Tibial nerve (tissue), 4 donors: ENCODE results near the gene MATN1. TPM values are rescaled to one million over a fixed set of nuclear protein-coding genes. Genes with fewer than 3 reads are reported as not detected.
"Not testable (repeated sequence)": the region's sequence is repeated elsewhere in the genome, so short reads cannot be mapped to it uniquely, and the experiment has no call there.

Experiments used
- DNase-seq, 2 donors: peaks; one replicate each; pipeline ENCODE4 v3.0.0-alpha.2; 2019; ENCODE audit warnings: low spot score in 2 of 2
- H3K27ac ChIP-seq, 4 donors: fragments of 200-600 bp; sonication (generic) in 3 of 4; one replicate each; pipeline ENCODE4 v1.5.1; 2017 to 2019; ENCODE audit warnings: mild to moderate bottlenecking in 1 of 4
- H3K27me3 ChIP-seq, 2 donors: fragments of 200-600 bp; sonication (generic) in 1 of 2; one replicate each; pipeline versions ENCODE4 v1.5.1 to v1.6.0; 2017 to 2019
- H3K36me3 ChIP-seq, 3 donors: fragments of 200-600 bp; sonication (generic); one replicate each; pipeline ENCODE4 v1.5.1; 2018 to 2019
- H3K4me1 ChIP-seq, 4 donors: fragments of 200-600 bp; sonication (generic) in 3 of 4; one replicate each; pipeline ENCODE4 v1.5.1; 2017 to 2019
- H3K4me3 ChIP-seq, 4 donors: fragments of 200-600 bp; sonication (generic) in 3 of 4; one replicate each; pipeline ENCODE4 v1.5.1; 2017 to 2019; ENCODE audit warnings: mild to moderate bottlenecking in 1 of 4, moderate library complexity in 1 of 4
- H3K9me3 ChIP-seq, 4 donors: fragments of 200-600 bp; sonication (generic) in 3 of 4; one replicate each; pipeline ENCODE4 v1.5.1; 2017 to 2019
- EP300 ChIP-seq, 2 donors: sonication (generic); formaldehyde crosslinking; IDR thresholded peaks; one replicate each; pipeline ENCODE4 v1.6.1; 2017; ENCODE audit warnings: antibody characterized with exemption in 2 of 2, mild to moderate bottlenecking in 1 of 2
- POLR2A ChIP-seq, 2 donors: fragments of 450-650 bp; IDR thresholded peaks; one replicate each; pipeline ENCODE4 v1.6.1; 2017; ENCODE audit warnings: antibody characterized with exemption in 2 of 2, mild to moderate bottlenecking in 2 of 2, moderate library complexity in 2 of 2
- WGBS, 2 donors: methylation state at CpG; one replicate each; pipeline ENCODE4 v1.1.5; 2018; 5-methylcytosine and 5-hydroxymethylcytosine counted together
- total RNA-seq, 4 donors: library from RNA; depleted of rRNA; stranded (reverse); fragments of >200 nt; gene quantifications; one replicate each; pipeline ENCODE4 v1.1.0, GENCODE V29; 2016
- TF ChIP-seq, protein P1 (sequence below), 5 experiments: fragments of 200-600 bp in 3 of 5; fragments of 450-650 bp in 2 of 5; sonication (generic) in 3 of 5; IDR thresholded peaks; one replicate each; pipeline ENCODE4 v1.5.1; 2016 to 2019; ENCODE audit warnings: antibody characterized with exemption in 5 of 5, mild to moderate bottlenecking in 3 of 5, moderate library complexity in 2 of 5

MATN1 gene
- total RNA-seq, 4 donors from 2014 or later = not detected

GRCh38 chr1:30691480-30691879, 31.9 kb downstream of the MATN1 start:
- Histone ChIP-seq H3K4me3 (no peak overlapping the region), H3K9me3 (no peaks in the 10 kb centered on the region), H3K27ac (no peak overlapping the region), H3K27me3 (peaks cover 0 to 22% of the 10 kb centered on the region in 2 donors), H3K4me1 (peaks cover 0 to 14% (median 0%) of the 10 kb centered on the region in 4 donors), H3K36me3 (no peaks in the 10 kb centered on the region)
- DNase-seq = no peak
- TF ChIP-seq EP300 (IDR thresholded peaks at IDR 0.05) (no peak), POLR2A (IDR thresholded peaks at IDR 0.05) (no peak)
- TF ChIP-seq, protein P1, sequence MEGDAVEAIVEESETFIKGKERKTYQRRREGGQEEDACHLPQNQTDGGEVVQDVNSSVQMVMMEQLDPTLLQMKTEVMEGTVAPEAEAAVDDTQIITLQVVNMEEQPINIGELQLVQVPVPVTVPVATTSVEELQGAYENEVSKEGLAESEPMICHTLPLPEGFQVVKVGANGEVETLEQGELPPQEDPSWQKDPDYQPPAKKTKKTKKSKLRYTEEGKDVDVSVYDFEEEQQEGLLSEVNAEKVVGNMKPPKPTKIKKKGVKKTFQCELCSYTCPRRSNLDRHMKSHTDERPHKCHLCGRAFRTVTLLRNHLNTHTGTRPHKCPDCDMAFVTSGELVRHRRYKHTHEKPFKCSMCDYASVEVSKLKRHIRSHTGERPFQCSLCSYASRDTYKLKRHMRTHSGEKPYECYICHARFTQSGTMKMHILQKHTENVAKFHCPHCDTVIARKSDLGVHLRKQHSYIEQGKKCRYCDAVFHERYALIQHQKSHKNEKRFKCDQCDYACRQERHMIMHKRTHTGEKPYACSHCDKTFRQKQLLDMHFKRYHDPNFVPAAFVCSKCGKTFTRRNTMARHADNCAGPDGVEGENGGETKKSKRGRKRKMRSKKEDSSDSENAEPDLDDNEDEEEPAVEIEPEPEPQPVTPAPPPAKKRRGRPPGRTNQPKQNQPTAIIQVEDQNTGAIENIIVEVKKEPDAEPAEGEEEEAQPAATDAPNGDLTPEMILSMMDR (IDR thresholded peaks at IDR 0.05) = no peak
- WGBS, 2 donors = 42 to 73% methylated on average over 5 of the region's 5 CpGs

DNA sequence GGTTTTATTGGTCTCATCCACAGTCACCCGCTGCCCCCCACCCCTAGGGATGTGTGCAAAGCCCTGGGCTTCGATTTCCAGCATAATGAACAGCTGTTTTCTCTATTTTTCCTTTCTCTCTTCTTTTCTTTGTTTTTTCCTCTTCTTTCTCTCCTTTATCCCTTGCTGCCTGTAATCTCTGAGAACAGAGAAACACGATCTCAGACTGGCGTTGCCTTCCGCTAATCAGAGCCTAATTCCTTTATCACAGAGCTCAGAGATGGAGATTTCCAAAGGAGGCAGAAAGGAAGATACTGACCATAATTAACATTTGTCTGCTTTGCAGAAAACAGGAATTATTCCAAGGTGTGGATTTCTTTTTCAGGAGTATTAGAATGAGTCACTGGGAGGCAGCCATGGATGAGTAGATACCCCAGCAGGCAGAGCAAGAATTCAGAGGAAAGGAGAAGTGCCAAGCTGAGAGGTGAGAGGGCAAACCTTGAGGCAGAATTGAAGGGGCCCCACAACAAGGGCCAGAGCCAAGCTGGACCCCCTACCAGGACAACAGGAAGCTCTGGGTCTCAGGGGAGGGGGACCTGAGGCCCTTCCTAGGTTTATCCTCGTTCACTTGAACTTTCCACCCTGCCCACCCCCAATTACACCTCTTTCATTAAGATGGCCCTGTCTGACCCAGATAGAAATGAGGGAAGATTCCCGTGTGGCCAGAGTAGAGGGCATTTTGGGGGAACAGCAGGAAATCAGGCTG, 33.3 kb downstream of the MATN1 start:
- H3K36me3 ChIP-seq = no peaks in the 10 kb centered on the region
- H3K4me3 ChIP-seq = no peak overlapping the region
- no peak overlapping the region for H3K27ac ChIP-seq
- TF ChIP-seq, protein P1 (IDR thresholded peaks at IDR 0.05) = no peak
- TF ChIP-seq EP300 (IDR thresholded peaks at IDR 0.05) (no peak), POLR2A (IDR thresholded peaks at IDR 0.05) (no peak)
- no peaks in the 10 kb centered on the region for H3K9me3 ChIP-seq
- H3K27me3 ChIP-seq = peaks cover 0 to 36% of the 10 kb centered on the region in 2 donors
- DNase-seq = no peak
- WGBS, 2 donors = 45 to 46% methylated on average over 7 of the region's 7 CpGs
- H3K4me1 ChIP-seq = peaks cover 0 to 6% (median 0%) of the 10 kb centered on the region in 4 donors

- Histone ChIP-seq H3K9me3 (no peaks in the 10 kb centered on the region), H3K4me3 (no peak overlapping the region), H3K27ac (no peak overlapping the region), H3K27me3 (peaks cover 5 to 46% of the 10 kb centered on the region in 2 donors), H3K36me3 (no peaks in the 10 kb centered on the region), H3K4me1 (peaks cover 0 to 10% (median 0%) of the 10 kb centered on the region in 4 donors)
- WGBS, 2 donors = 75 to 81% methylated on average over 10 to 11 of the region's 11 CpGs
- TF ChIP-seq, protein P1 (IDR thresholded peaks at IDR 0.05) = no peak
- TF ChIP-seq EP300 (IDR thresholded peaks at IDR 0.05) (no peak), POLR2A (IDR thresholded peaks at IDR 0.05) (no peak)
- DNase-seq = no peak
Observed at GRCh38 chr1:30688920-30689794, 34.2 kb downstream of the MATN1 start.

DNA sequence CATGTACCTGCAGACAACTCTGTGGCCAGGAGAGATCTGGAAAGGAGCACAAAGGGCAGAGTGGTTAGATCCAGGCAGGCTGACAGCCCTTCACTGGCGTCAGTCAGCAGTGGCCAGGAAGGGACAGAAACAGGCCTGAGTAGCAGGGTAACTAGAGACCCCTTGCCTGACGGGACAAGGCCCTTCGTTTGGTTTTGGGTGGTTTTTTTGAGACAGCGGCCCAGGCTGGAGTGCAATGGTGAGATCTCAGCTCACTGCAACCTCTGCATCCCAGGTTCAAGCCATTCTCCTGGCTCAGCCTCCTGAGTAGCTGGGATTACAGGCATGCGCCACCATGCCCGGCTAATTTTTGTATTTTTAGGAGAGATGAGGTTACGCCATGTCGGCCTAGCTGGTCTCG, 34.9 kb downstream of the MATN1 start:
- not testable (repeated sequence) for H3K36me3 ChIP-seq, DNase-seq, H3K4me3 ChIP-seq, H3K27ac ChIP-seq, H3K9me3 ChIP-seq
- H3K4me1 ChIP-seq = peaks cover 0 to 10% (median 0%) of the 10 kb centered on the region in 4 donors
- WGBS, 2 donors = 87 to 97% methylated on average over 9 of the region's 9 CpGs
- peaks cover 5 to 52% of the 10 kb centered on the region in 2 donors for H3K27me3 ChIP-seq

- Histone ChIP-seq H3K4me1 (peaks cover 0 to 10% (median 0%) of the 10 kb centered on the region in 4 donors), H3K36me3 (no peaks in the 10 kb centered on the region), H3K27ac (no peak overlapping the region), H3K4me3 (no peak overlapping the region), H3K27me3 (peaks cover 5 to 58% of the 10 kb centered on the region in 2 donors), H3K9me3 (no peaks in the 10 kb centered on the region)
- WGBS, 2 donors = 92 to 96% methylated on average over 6 of the region's 6 CpGs
- TF ChIP-seq POLR2A (IDR thresholded peaks at IDR 0.05) = no peak
- TF ChIP-seq, protein P1 (IDR thresholded peaks at IDR 0.05) = no peak
- no peak for TF ChIP-seq EP300 (IDR thresholded peaks at IDR 0.05)
- DNase-seq = no peak
Observed at GRCh38 chr1:30687886-30688285, 35.5 kb downstream of the MATN1 start.
